OCI-LY3 (cell line): ENCODE data around the gene RARRES1.

Experiments
- H2AFZ ChIP-seq: fragments of 200-600, 300-600 bp; shearing (Covaris generic); 2 replicates; pipeline ENCODE4 v1.6.0; 2014; ENCODE audit warnings: antibody characterized with exemption, low read depth, low read length
- H3K27ac ChIP-seq: fragments of 200-600, 300-600 bp; sonication (generic); 2 replicates; pipeline ENCODE4 v1.5.1; 2014; ENCODE audit warnings: mild to moderate bottlenecking, low read length, moderate library complexity, mixed read lengths
- H3K27me3 ChIP-seq: fragments of 200-600, 300-600 bp; sonication (generic); 2 replicates; pipeline ENCODE4 v1.6.1; 2014; ENCODE audit warnings: low read depth, low read length, mixed read lengths
- H3K36me3 ChIP-seq: fragments of 200-600, 300-600 bp; sonication (generic); replicated peaks from 2 replicates; pipeline ENCODE3; 2014; ENCODE audit warnings: low read depth, low read length, mixed read lengths
- H3K4me1 ChIP-seq: fragments of 300-600, 200-600 bp; sonication (generic); 2 replicates; pipeline ENCODE4 v1.6.1; 2014; ENCODE audit warnings: low read length, mixed read lengths
- H3K4me2 ChIP-seq: fragments of 200-600, 300-600 bp; sonication (generic); 2 replicates; pipeline ENCODE4 v1.6.1; 2014; ENCODE audit warnings: low read length, mixed read lengths
- H3K4me3 ChIP-seq: fragments of 300-600, 200-600 bp; sonication (generic); 2 replicates; pipeline ENCODE4 v1.5.1; 2014; ENCODE audit warnings: antibody characterized with exemption, mild to moderate bottlenecking, low read length, moderate library complexity
- H3K79me2 ChIP-seq: fragments of 300-600, 200-600 bp; shearing (Covaris generic); 2 replicates; pipeline ENCODE4 v1.6.1; 2014; ENCODE audit warnings: mild to moderate bottlenecking, low read length, mixed read lengths
- H3K9ac ChIP-seq: fragments of 300-600, 200-600 bp; shearing (Covaris generic); 2 replicates; pipeline ENCODE4 v1.6.0; 2014; ENCODE audit warnings: mild to moderate bottlenecking, low read length, moderate library complexity
- H3K9me3 ChIP-seq: fragments of 200-600, 300-600 bp; shearing (Covaris generic); 2 replicates; pipeline ENCODE4 v1.6.1; 2014; ENCODE audit warnings: low read length, mixed read lengths; ENCODE audit not compliant: insufficient read depth
- H4K20me1 ChIP-seq: fragments of 200-600, 300-600 bp; sonication (generic); 2 replicates; pipeline ENCODE4 v1.6.1; 2016; ENCODE audit warnings: low read length, mixed read lengths; ENCODE audit not compliant: insufficient read depth
- CTCF ChIP-seq: fragments of 200-600, 300-600 bp; sonication (generic); IDR thresholded peaks from 2 replicates; pipeline ENCODE4 v1.5.1; 2014; ENCODE audit warnings: antibody characterized with exemption, low read length, low read depth
- EZH2phosphoT487 ChIP-seq: fragments of 200-600 bp; shearing (Covaris generic); IDR thresholded peaks from 2 replicates; pipeline ENCODE4 v1.6.1; 2018; ENCODE audit warnings: antibody characterized with exemption, mixed run types, low read depth

RARRES1 gene

GRCh38 chr3:158732856-158733200 lies 571 bp upstream of the RARRES1 start:
- Histone ChIP-seq H3K9ac (no peak overlapping the region), H2AFZ (no peak overlapping the region), H3K27ac (no peak overlapping the region), H3K4me2 (no peak overlapping the region), H3K4me3 (no peak overlapping the region), H4K20me1 (no peaks in the 10 kb centered on the region), H3K27me3 (no peaks in the 10 kb centered on the region), H3K79me2 (no peaks in the 10 kb centered on the region), H3K4me1 (no peaks in the 10 kb centered on the region), H3K9me3 (no peaks in the 10 kb centered on the region), H3K36me3 (peaks cover 20% of the 10 kb centered on the region)
- TF ChIP-seq EZH2phosphoT487, result no peak
- no peak for TF ChIP-seq CTCF

GRCh38 chr3:158731486-158731885 lies 771 bp downstream of the RARRES1 start:
- H2AFZ ChIP-seq, result no peak overlapping the region
- no peak overlapping the region for H3K9ac ChIP-seq
- H3K4me3 ChIP-seq, result no peak overlapping the region

GRCh38 chr3:158728851-158729250 lies 3.4 kb downstream of the RARRES1 start:
- Histone ChIP-seq H3K79me2 (no peaks in the 10 kb centered on the region), H3K9ac (no peak overlapping the region), H3K9me3 (no peaks in the 10 kb centered on the region), H3K27me3 (no peaks in the 10 kb centered on the region), H3K36me3 (peaks cover 10% of the 10 kb centered on the region), H3K4me3 (no peak overlapping the region), H4K20me1 (no peaks in the 10 kb centered on the region), H3K4me1 (no peaks in the 10 kb centered on the region), H3K27ac (no peak overlapping the region), H3K4me2 (no peak overlapping the region), H2AFZ (no peak overlapping the region)
- TF ChIP-seq EZH2phosphoT487 (no peak), CTCF (no peak)

More at GRCh38 chr3:158731486-158731885, 771 bp downstream of the RARRES1 start:
- Histone ChIP-seq H3K4me2 (no peak overlapping the region), H3K9me3 (no peaks in the 10 kb centered on the region), H3K27ac (no peak overlapping the region), H3K36me3 (peaks cover 20% of the 10 kb centered on the region), H3K4me1 (no peaks in the 10 kb centered on the region), H3K79me2 (no peaks in the 10 kb centered on the region), H3K27me3 (no peaks in the 10 kb centered on the region), H4K20me1 (no peaks in the 10 kb centered on the region)
- TF ChIP-seq EZH2phosphoT487 (no peak), CTCF (no peak)

- Histone ChIP-seq H3K79me2 (no peaks in the 10 kb centered on the region), H3K27me3 (no peaks in the 10 kb centered on the region), H3K9me3 (no peaks in the 10 kb centered on the region), H2AFZ (no peak overlapping the region), H3K4me1 (no peaks in the 10 kb centered on the region), H4K20me1 (no peaks in the 10 kb centered on the region), H3K4me3 (peak overlapping the region; percentile 19), H3K9ac (no peak overlapping the region), H3K27ac (no peak overlapping the region), H3K4me2 (peak overlapping the region; percentile 48), H3K36me3 (peaks cover 10% of the 10 kb centered on the region)
- TF ChIP-seq EZH2phosphoT487 (no peak), CTCF (no peak)
Measured at GRCh38 chr3:158728061-158728377, 4.2 kb downstream of the RARRES1 start.
